K562 (cell line): ENCODE data around the gene GSTA3. TPM values are rescaled to one million over a fixed set of nuclear protein-coding genes. Genes with fewer than 3 reads are reported as not detected.

Experiments
- ARID1B ChIP-seq: fragments of 450-650 bp; IDR thresholded peaks from 2 replicates; pipeline ENCODE4 v1.6.1; 2016; ENCODE audit warnings: antibody characterized with exemption, mild to moderate bottlenecking, inconsistent platforms
- C11orf30 ChIP-seq: fragments of 450-650 bp; IDR thresholded peaks from 2 replicates; pipeline ENCODE4 v1.6.1; 2016; ENCODE audit warnings: low read depth, mild to moderate bottlenecking
- DMBX1 ChIP-seq: fragments of 250-450 bp; sonication (Bioruptor Pico); IDR thresholded peaks from 2 replicates; pipeline ENCODE4 v1.8.0; 2022; ENCODE audit warnings: inconsistent platforms, mild to moderate bottlenecking, moderate library complexity, borderline replicate concordance
- FOS ChIP-seq: IDR thresholded peaks from 3 replicates; pipeline ENCODE4 v1.6.1; 2011; ENCODE audit not compliant: insufficient read length; ENCODE audit errors: extremely low read depth
- FOXA3 ChIP-seq, 2 experiments: fragments of 450-650 bp in 1 of 2; sonication (generic) in 1 of 2; formaldehyde crosslinking; IDR thresholded peaks in 1 of 2; conservative IDR thresholded peaks in 1 of 2; 2 replicates each; pipeline versions ENCODE4 v1.4.0 to v1.8.0; 2020 to 2022; ENCODE audit warnings: mild to moderate bottlenecking in 2 of 2, missing genetic modification reagents in 1 of 2
- FOXM1 ChIP-seq, 2 experiments: fragments of 450-650 bp in 1 of 2; sonication (generic) in 1 of 2; formaldehyde crosslinking in 1 of 2; IDR thresholded peaks; 2 replicates each; pipeline versions ENCODE4 v1.6.1 to v1.9.0; 2017 to 2022; ENCODE audit warnings: low read depth in 2 of 2, mild to moderate bottlenecking in 2 of 2, missing genetic modification reagents in 1 of 2, moderate library complexity in 1 of 2
- HDAC2 ChIP-seq: fragments of 450-650 bp; IDR thresholded peaks from 2 replicates; pipeline ENCODE4 v1.6.1; 2016; ENCODE audit warnings: mild to moderate bottlenecking
- HDAC8 ChIP-seq: fragments of 450-650 bp; IDR thresholded peaks from 2 replicates; pipeline ENCODE4 v1.6.1; 2016; ENCODE audit warnings: mild to moderate bottlenecking, missing genetic modification characterization, moderate library complexity, missing compliant biosample characterization
- HES1 ChIP-seq: fragments of 450-650 bp; IDR thresholded peaks from 2 replicates; pipeline ENCODE4 v1.6.1; 2016; ENCODE audit warnings: low read depth, mild to moderate bottlenecking, moderate library complexity
- JUN ChIP-seq, 2 experiments: sonication (generic) in 1 of 2; formaldehyde crosslinking in 1 of 2; IDR thresholded peaks; 2 replicates each; pipeline versions ENCODE4 v1.6.1 to v1.8.0; 2012 to 2022; ENCODE audit warnings: borderline replicate concordance in 2 of 2, mild to moderate bottlenecking in 2 of 2, improper control_type of control experiment in 1 of 2, low read depth in 1 of 2, low read length in 1 of 2, missing genetic modification reagents in 1 of 2
- KDM1A ChIP-seq, 2 experiments: fragments of 450-650 bp; IDR thresholded peaks; 2 replicates each; pipeline ENCODE4 v1.6.1; 2016; ENCODE audit warnings: mild to moderate bottlenecking in 2 of 2
- MAFF ChIP-seq: IDR thresholded peaks from 2 replicates; pipeline ENCODE4 v1.6.1; 2012; ENCODE audit warnings: low read length, improper control_type of control experiment
- NR2C1 ChIP-seq, 2 experiments: fragments of 450-650 bp; IDR thresholded peaks; 2 replicates each; pipeline ENCODE4 v1.6.1; 2017; ENCODE audit warnings: mild to moderate bottlenecking in 2 of 2, antibody characterized with exemption in 1 of 2, inconsistent platforms in 1 of 2, missing compliant biosample characterization in 1 of 2, missing genetic modification characterization in 1 of 2
- ZBTB11 ChIP-seq, 3 experiments: fragments of 200-800 bp in 1 of 3; fragments of 250-450 bp in 1 of 3; fragments of 450-650 bp in 1 of 3; sonication (Bioruptor Pico) in 1 of 3; sonication (Bioruptor generic) in 1 of 3; formaldehyde crosslinking in 1 of 3; IDR thresholded peaks; 2 replicates each; pipeline versions ENCODE4 v1.6.1 to v1.8.0; 2016 to 2022; ENCODE audit warnings: mild to moderate bottlenecking in 2 of 3, missing genetic modification characterization in 2 of 3, missing compliant biosample characterization in 1 of 3, moderate library complexity in 1 of 3
- ZFPM2 ChIP-seq: fragments of 250-450 bp; sonication (Bioruptor Pico); IDR thresholded peaks from 2 replicates; pipeline ENCODE4 v1.5.1; 2022; ENCODE audit warnings: mild to moderate bottlenecking
- ZNF57 ChIP-seq: fragments of 450-650 bp; formaldehyde crosslinking; IDR thresholded peaks from 2 replicates; pipeline ENCODE4 v1.4.0; 2020; ENCODE audit warnings: mild to moderate bottlenecking, moderate library complexity
- polyA plus RNA-seq, 8 experiments: library from polyadenylated mRNA; depleted of rRNA in 4 of 8; stranded (reverse) in 5 of 8; unstranded in 3 of 8; fragments of >200 nt; fragmentation: Nextera tagmentation in 2 of 8; fragmentation: Illumina TruSeq in 1 of 8; extraction: Ambion mirVana in 2 of 8; extraction: Trizol in 1 of 8; gene quantifications; 2 replicates each; pipeline versions ENCODE4 v1.2.1 to v1.2.3, GENCODE V29; 2011 to 2014; ENCODE audit warnings: inconsistent platforms in 1 of 8, missing spikeins in 1 of 8
- total RNA-seq, 7 experiments: library from RNA; depleted of rRNA in 6 of 7; stranded (reverse); fragments of >200 nt in 6 of 7; fragmentation: Illumina TruSeq in 2 of 7; extraction: Trizol in 2 of 7; gene quantifications; 2 replicates each; pipeline versions ENCODE4 v1.2.1 to v1.2.3, GENCODE V29; 2011 to 2021; ENCODE audit warnings: low replicate concordance in 1 of 7

GSTA3 gene
- total and polyA plus RNA-seq, 9 of the 15 experiments (the other 6 are each of a cell fraction or from before 2014, with no cell fraction given) = not detected

- TF ChIP-seq HES1 (peak; percentile 50; the same call in 1 of the 2 replicates), ZFPM2 (no peak), JUN (IDR thresholded peaks at IDR 0.05; ENCODE audit: borderline replicate concordance, low read depth, low read length) (peak; percentile 83), JUN (CRISPR knock-in tag; IDR thresholded peaks at IDR 0.05; ENCODE audit: borderline replicate concordance) (no peak), FOS (peak; percentile 44), ZBTB11 (CRISPR knock-in tag; IDR thresholded peaks at IDR 0.05) (0 out of 6 replicates have a peak, but pooled peaks of 1 of the 3 experiments have one; percentile 52), NR2C1 (IDR thresholded peaks at IDR 0.05) (no peak), NR2C1 (tag; IDR thresholded peaks at IDR 0.05) (peak; percentile 27; the same call in 1 of the 2 replicates), MAFF (peak; percentile 92), C11orf30 (peak; percentile 87), KDM1A (IDR thresholded peaks at IDR 0.05) (peak; percentile 9 to 50; a peak in 2 of 4 replicates), ARID1B (peak; percentile 91), HDAC2 (peak; percentile 24; the same call in 1 of the 2 replicates), HDAC8 (tag) (no peak), DMBX1 (CRISPR knock-in tag) (0 out of 2 replicates have a peak, but pooled peaks have one; percentile 19), ZNF57 (CRISPR knock-in tag) (no peak), FOXM1 (IDR thresholded peaks at IDR 0.05; ENCODE audit: low read depth) (peak; percentile 71), FOXM1 (CRISPR knock-in tag; IDR thresholded peaks at IDR 0.05; ENCODE audit: low read depth) (no peak), FOXA3 (CRISPR knock-in tag; conservative IDR thresholded peaks at IDR 0.05 in 1 of 2, IDR thresholded peaks at IDR 0.05 in 1 of 2) (peak in 1 of 2 experiments; percentile 48; a peak in 2 of 4 replicates)
Measured at GRCh38 chr6:52929321-52930164, 20.0 kb upstream of the GSTA3 start (continued).
